Coronary artery (tissue), 2 donors: ENCODE measurements around the gene PTGIS.

ENCODE experiments used
- DNase-seq: peaks from one replicate; pipeline ENCODE4 v3.0.0-alpha.2; 2017; ENCODE audit warnings: low spot score
- H3K27ac ChIP-seq, 2 donors: fragments of 200-600 bp; sonication (generic); one replicate each; pipeline ENCODE4 v1.5.1; 2016 to 2019
- H3K4me3 ChIP-seq: fragments of 200-600 bp; sonication (generic); 2 replicates; pipeline ENCODE4 v1.5.1; 2016; ENCODE audit warnings: mild to moderate bottlenecking, moderate library complexity
- CTCF ChIP-seq: fragments of 200-600 bp; sonication (generic); IDR thresholded peaks from one replicate; pipeline ENCODE4 v1.5.1; 2019; ENCODE audit warnings: antibody characterized with exemption

PTGIS gene

GRCh38 chr20:49482621-49483017 lies 85.3 kb downstream of the PTGIS start, which contains the start of gene KCNB1:
Gene KCNB1, minus strand, starts transcription at chr20:49482668. Its CDS starts 188 bp downstream, at chr20:49482480.
- peak within 1 kb of the TSS; percentile 71 for H3K4me3 ChIP-seq
- no peak within 1 kb of the TSS for H3K27ac ChIP-seq
- DNase-seq, result peak; percentile 77

DNA sequence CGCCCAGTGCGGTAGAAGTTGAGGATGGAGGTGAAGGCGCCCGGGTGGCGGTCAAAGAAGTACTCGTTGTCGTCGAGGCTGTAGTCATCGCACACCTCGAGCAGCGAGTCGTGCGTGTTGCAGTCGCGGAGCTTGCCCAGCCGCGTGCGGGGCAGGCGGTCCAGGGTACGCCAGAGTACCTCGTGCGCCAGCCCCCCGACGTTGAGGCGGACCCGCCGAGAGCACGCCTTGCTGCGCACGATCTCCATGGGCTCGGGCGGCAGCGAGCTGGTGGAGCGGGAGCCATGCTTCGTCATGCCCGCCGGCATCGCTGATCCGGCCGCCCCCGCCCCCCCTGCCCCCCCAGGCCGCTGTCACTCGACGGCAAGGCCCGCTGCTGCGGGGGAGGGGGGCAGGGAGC lies 85.8 kb downstream of the PTGIS start:
- H3K27ac ChIP-seq, result no peak overlapping the region
- no peak for DNase-seq

More at GRCh38 chr20:49482621-49483017, 85.3 kb downstream of the PTGIS start, which contains the start of gene KCNB1:
- no peak for TF ChIP-seq CTCF

GRCh38 chr20:49481116-49481515 lies 86.8 kb downstream of the PTGIS start:
- Histone ChIP-seq H3K4me3 (no peak overlapping the region), H3K27ac (no peak overlapping the region)
- TF ChIP-seq CTCF, result no peak
- no peak for DNase-seq

More for the DNA sequence above, 85.8 kb downstream of the PTGIS start:
- H3K4me3 ChIP-seq, result peak overlapping the region; percentile 54
- TF ChIP-seq CTCF, result no peak

DNA sequence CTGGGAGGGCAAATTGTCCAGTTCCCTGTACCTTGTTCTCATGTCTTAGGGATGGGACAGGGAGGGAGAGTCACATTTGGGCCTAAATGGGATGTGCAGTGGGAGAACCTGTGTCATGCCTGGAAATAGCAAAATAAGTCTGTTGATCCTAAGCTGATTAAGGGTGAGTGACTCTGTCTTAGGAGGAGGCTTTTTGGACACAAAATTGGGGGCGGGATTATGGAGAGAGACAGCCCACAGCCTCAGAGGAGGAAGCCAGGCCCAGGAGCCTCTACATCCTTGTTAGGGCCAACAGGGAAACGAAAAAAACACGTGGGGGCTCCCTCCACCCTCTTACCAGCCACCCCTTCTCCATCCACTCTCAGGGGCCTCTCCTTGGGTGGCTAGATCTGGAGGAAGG lies 87.7 kb downstream of the PTGIS start:
- no peak for DNase-seq
- Histone ChIP-seq H3K4me3 (no peak overlapping the region), H3K27ac (no peak overlapping the region)
- TF ChIP-seq CTCF, result no peak

- H3K4me3 ChIP-seq, result no peak overlapping the region
- H3K27ac ChIP-seq, result no peak overlapping the region
- no peak for DNase-seq
- TF ChIP-seq CTCF, result no peak
These were observed 88.2 kb downstream of the PTGIS start for GRCh38 chr20:49479785-49480184.

- Histone ChIP-seq H3K27ac (no peak overlapping the region), H3K4me3 (no peak overlapping the region)
- DNase-seq, result no peak
- no peak for TF ChIP-seq CTCF
These were observed 88.9 kb downstream of the PTGIS start for GRCh38 chr20:49478754-49479689.

DNA sequence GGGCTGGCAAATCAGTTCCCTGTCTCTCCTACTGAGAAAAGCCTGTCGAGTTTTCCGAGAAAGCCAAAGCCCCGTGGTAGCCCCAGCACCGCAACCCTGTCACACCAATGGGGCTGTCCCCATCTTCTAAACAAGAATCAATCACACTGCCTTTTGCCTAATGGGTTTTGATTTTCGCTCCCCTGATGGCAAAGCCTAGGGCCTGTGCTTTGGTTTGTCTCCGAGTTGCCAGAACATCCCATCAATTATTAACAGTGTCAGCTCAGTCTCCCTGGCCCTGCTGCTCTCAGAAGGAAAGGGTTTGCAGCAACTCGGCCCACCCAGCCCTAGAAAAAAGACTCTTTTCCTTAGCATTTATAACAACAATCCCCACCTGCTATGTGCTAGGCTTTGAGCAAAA lies 89.7 kb downstream of the PTGIS start:
- no peak overlapping the region for H3K27ac ChIP-seq
- no peak overlapping the region for H3K4me3 ChIP-seq
- no peak for TF ChIP-seq CTCF
- DNase-seq, result no peak
